SK-N-SH (cell line): Measurements from ENCODE around the gene PIK3CG. TPM values are rescaled to one million over a fixed set of nuclear protein-coding genes. Genes with fewer than 3 reads are reported as not detected.
A peak's percentile ranks its signal among the peaks of the same experiment; 100 is the strongest.

Experiments
- CTCF ChIA-PET: fragments of 300-600, 350-600 bp; formaldehyde crosslinking; extraction: SDS; loops from one replicate; lab custom pipeline; 2021; lab: Yijun Ruan, JAX
- POLR2A ChIA-PET: fragments of 350-600 bp; sonication (Branson Sonifier 250); formaldehyde crosslinking; extraction: SDS; loops from one replicate; lab custom pipeline; 2020; ENCODE audit warnings: antibody characterized with exemption, inconsistent platforms; lab: Yijun Ruan, JAX
- DNase-seq: peaks from one replicate; pipeline ENCODE4 v3.0.0; 2012
- H2AFZ ChIP-seq: fragments of 200-600 bp; sonication (generic); 2 replicates; pipeline ENCODE4 v1.8.1; 2016; ENCODE audit warnings: antibody characterized with exemption, mild to moderate bottlenecking, low read depth
- H3F3A ChIP-seq: fragments of 200-600 bp; sonication (generic); replicated peaks from 2 replicates; pipeline ENCODE3; 2016; ENCODE audit warnings: antibody characterized with exemption, mild to moderate bottlenecking; ENCODE audit not compliant: insufficient read depth
- H3K27ac ChIP-seq, 2 experiments: fragments of 200-500 bp in 1 of 2; fragments of 200-600 bp in 1 of 2; sonication (Bioruptor generic) in 1 of 2; sonication (generic), shearing (Covaris generic) in 1 of 2; 2 replicates each; pipeline versions ENCODE4 v1.5.1 to v1.6.1; 2014 to 2016; ENCODE audit warnings: low read depth in 2 of 2, inconsistent platforms in 1 of 2, low read length in 1 of 2, mild to moderate bottlenecking in 1 of 2, mixed read lengths in 1 of 2
- H3K27me3 ChIP-seq: fragments of 200-600 bp; sonication (generic), shearing (Covaris generic); 2 replicates; pipeline ENCODE4 v1.6.1; 2016; ENCODE audit warnings: mixed run types; ENCODE audit not compliant: insufficient read depth
- H3K36me3 ChIP-seq, 2 experiments: fragments of 200-500 bp in 1 of 2; fragments of 200-600 bp in 1 of 2; sonication (Bioruptor generic) in 1 of 2; sonication (generic) in 1 of 2; replicated peaks in 1 of 2; 2 replicates each; pipeline versions ENCODE3 to v1.5.1; 2014 to 2016; ENCODE audit warnings: low read length in 1 of 2, mild to moderate bottlenecking in 1 of 2; ENCODE audit not compliant: insufficient read depth in 2 of 2, control insufficient read depth in 1 of 2
- H3K4me1 ChIP-seq, 2 experiments: fragments of 200-500 bp in 1 of 2; fragments of 200-600 bp in 1 of 2; sonication (Bioruptor generic) in 1 of 2; sonication (generic), shearing (Covaris generic) in 1 of 2; 2 replicates each; pipeline versions ENCODE4 v1.5.1 to v1.6.1; 2014 to 2016; ENCODE audit warnings: low read depth in 1 of 2, low read length in 1 of 2, mixed run types in 1 of 2; ENCODE audit not compliant: insufficient read depth in 2 of 2, control insufficient read depth in 1 of 2
- H3K4me2 ChIP-seq: fragments of 200-600 bp; sonication (generic), shearing (Covaris generic); 2 replicates; pipeline ENCODE4 v1.6.1; 2017; ENCODE audit warnings: mixed run types
- H3K4me3 ChIP-seq, 2 experiments: fragments of 200-500 bp in 1 of 2; fragments of 200-600 bp in 1 of 2; sonication (Bioruptor generic) in 1 of 2; sonication (generic), shearing (Covaris generic) in 1 of 2; 2 replicates each; pipeline versions ENCODE4 v1.5.1 to v1.8.1; 2014 to 2016; ENCODE audit warnings: low read depth in 2 of 2, inconsistent platforms in 1 of 2, low read length in 1 of 2, mild to moderate bottlenecking in 1 of 2, mixed read lengths in 1 of 2, moderate library complexity in 1 of 2
- H3K79me2 ChIP-seq: fragments of 200-600 bp; sonication (generic); 2 replicates; pipeline ENCODE4 v1.8.1; 2017; ENCODE audit warnings: mild to moderate bottlenecking; ENCODE audit not compliant: insufficient read depth
- H3K9ac ChIP-seq: fragments of 200-600 bp; sonication (generic); 2 replicates; pipeline ENCODE4 v1.6.1; 2017; ENCODE audit warnings: mixed run types
- H3K9me2 ChIP-seq: fragments of 200-600 bp; sonication (generic); 2 replicates; pipeline ENCODE4 v1.6.1; 2017; ENCODE audit warnings: mixed run types
- H3K9me3 ChIP-seq: fragments of 200-600 bp; sonication (generic); 2 replicates; pipeline ENCODE4 v1.6.1; 2017; ENCODE audit warnings: mixed run types, mild to moderate bottlenecking, moderate library complexity
- H4K20me1 ChIP-seq: fragments of 200-600 bp; sonication (generic); 2 replicates; pipeline ENCODE4 v1.6.1; 2017; ENCODE audit warnings: mild to moderate bottlenecking, mixed run types; ENCODE audit not compliant: insufficient read depth
- ELF1 ChIP-seq: IDR thresholded peaks from 2 replicates; pipeline ENCODE4 v1.4.0; 2012
- EP300 ChIP-seq, 2 experiments: IDR thresholded peaks; 2 replicates each; pipeline versions ENCODE4 v1.4.0 to v1.6.1; 2012; ENCODE audit warnings: borderline replicate concordance in 1 of 2, low read depth in 1 of 2, low read length in 1 of 2
- FOSL2 ChIP-seq: IDR thresholded peaks from 2 replicates; pipeline ENCODE4 v1.4.0; 2012; ENCODE audit warnings: low read depth, mild to moderate bottlenecking, moderate library complexity, borderline replicate concordance
- FOXJ3 ChIP-seq: sonication (generic); formaldehyde crosslinking; IDR thresholded peaks from 2 replicates; pipeline ENCODE4 v1.5.1; 2020; ENCODE audit warnings: mild to moderate bottlenecking, missing genetic modification reagents
- JUND ChIP-seq: IDR thresholded peaks from 2 replicates; pipeline ENCODE4 v1.4.0; 2012
- NFIC ChIP-seq: IDR thresholded peaks from 2 replicates; pipeline ENCODE4 v1.4.0; 2012; ENCODE audit warnings: borderline replicate concordance
- NRF1 ChIP-seq: IDR thresholded peaks from 2 replicates; pipeline ENCODE4 v1.6.1; 2012; ENCODE audit warnings: low read depth, mild to moderate bottlenecking, low read length
- RAD21 ChIP-seq: IDR thresholded peaks from 2 replicates; pipeline ENCODE4 v1.6.1; 2012; ENCODE audit warnings: mild to moderate bottlenecking, low read length
- RFX5 ChIP-seq: IDR thresholded peaks from 2 replicates; pipeline ENCODE4 v1.6.1; 2012; ENCODE audit warnings: mild to moderate bottlenecking, improper control_type of control experiment, low read length
- RXRA ChIP-seq: IDR thresholded peaks from 2 replicates; pipeline ENCODE4 v1.4.0; 2012; ENCODE audit warnings: low read depth, mild to moderate bottlenecking, borderline replicate concordance
- SIN3A ChIP-seq: IDR thresholded peaks from 2 replicates; pipeline ENCODE4 v1.6.1; 2012; ENCODE audit warnings: low read depth, mild to moderate bottlenecking, low read length, moderate library complexity, borderline replicate concordance
- SMC3 ChIP-seq: IDR thresholded peaks from 2 replicates; pipeline ENCODE4 v1.6.1; 2012; ENCODE audit warnings: low read depth, low read length, improper control_type of control experiment
- TEAD4 ChIP-seq: IDR thresholded peaks from 2 replicates; pipeline ENCODE4 v1.4.0; 2012; ENCODE audit warnings: mild to moderate bottlenecking, borderline replicate concordance; ENCODE audit not compliant: insufficient read depth
- WGBS: methylation state at CpG from one replicate; pipeline ENCODE4 v1.1.6; 2017; ENCODE audit warnings: low lambda C conversion rate; 5-methylcytosine and 5-hydroxymethylcytosine counted together
- polyA plus RNA-seq, 3 experiments: library from polyadenylated mRNA; depleted of rRNA; stranded (reverse); fragments of >200 nt; gene quantifications; 2 replicates each; pipeline ENCODE4 v1.2.3, GENCODE V29; 2012
- TF ChIP-seq, protein P1 (sequence below): fragments of 150-350 bp; IDR thresholded peaks from 2 replicates; pipeline ENCODE4 v1.6.1; 2017; ENCODE audit warnings: antibody characterized with exemption, low read length, low read depth, borderline replicate concordance

PIK3CG gene
- polyA plus RNA-seq, 1 of the 3 experiments (the other 2 are of a cell fraction), result not detected

DNA sequence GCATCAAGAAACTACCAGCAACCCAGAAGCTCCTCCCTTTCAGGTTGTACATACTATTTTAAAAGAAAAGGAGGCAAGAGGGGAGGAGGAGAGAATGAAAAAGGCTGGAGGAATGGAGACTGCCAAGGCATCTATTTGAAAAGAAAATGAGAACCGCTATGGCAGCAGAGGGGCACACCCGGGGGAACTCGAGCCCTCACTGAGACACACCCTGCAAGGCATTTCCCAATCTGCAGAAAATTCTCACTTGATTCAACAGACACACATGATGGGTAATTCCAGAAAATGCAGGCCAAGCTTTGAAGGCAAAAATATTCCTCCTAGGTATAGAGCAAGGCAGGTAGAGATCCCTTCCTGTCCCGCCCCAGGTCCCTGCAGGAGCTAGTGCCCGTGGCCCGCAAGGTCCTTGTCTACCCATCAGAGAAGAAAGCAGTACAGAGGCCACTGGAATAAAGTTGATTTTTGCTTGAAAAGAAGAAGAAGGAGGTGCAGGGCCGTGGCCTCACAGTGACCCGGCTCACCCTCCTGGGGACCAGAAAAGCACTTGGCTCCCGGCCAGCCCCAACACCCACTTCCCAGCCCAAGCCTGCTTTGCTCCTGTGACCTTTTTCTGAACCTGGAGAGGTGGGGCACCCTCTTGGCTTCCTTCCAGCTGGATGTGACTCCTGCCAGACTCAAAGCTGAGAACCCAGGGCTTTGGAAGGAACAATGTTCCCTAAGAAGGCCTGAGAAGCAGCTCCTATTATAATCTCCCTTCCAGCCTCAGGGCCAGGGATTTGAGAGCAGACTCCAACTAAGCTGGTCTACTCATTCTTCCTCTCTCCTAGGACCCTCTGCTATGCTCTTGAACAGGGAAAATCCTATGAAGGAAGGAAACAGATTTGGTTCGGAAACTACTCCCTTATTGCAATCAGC lies 6.2 kb upstream of the PIK3CG start:
- Histone ChIP-seq H3K36me3 (no peaks in the 10 kb centered on the region), H3K9ac (no peak overlapping the region), H3K9me2 (no peaks in the 10 kb centered on the region), H3K9me3 (no peaks in the 10 kb centered on the region), H3F3A (no peaks in the 10 kb centered on the region), H3K27me3 (no peaks in the 10 kb centered on the region), H3K4me1 (peaks cover 0 to 4% of the 10 kb centered on the region in 2 experiments; a peak in 1 of 4 replicates), H3K79me2 (no peaks in the 10 kb centered on the region), H4K20me1 (no peaks in the 10 kb centered on the region), H3K27ac (no peak overlapping the region), H3K4me3 (no peak overlapping the region), H3K4me2 (no peak overlapping the region), H2AFZ (no peak overlapping the region)
- 78% methylated on average over 10 of the region's 10 CpGs for WGBS
- peak; percentile 61 for DNase-seq
- POLR2A ChIA-PET, result no interaction called here
- CTCF ChIA-PET, result interaction anchor here (0.7 to 2.2 kb wide), 4 partner anchors 10 to 391 kb away, joined by 3 to 8 read pairs (median 4); no protein-coding TSS in a partner anchor
- TF ChIP-seq, protein P1, sequence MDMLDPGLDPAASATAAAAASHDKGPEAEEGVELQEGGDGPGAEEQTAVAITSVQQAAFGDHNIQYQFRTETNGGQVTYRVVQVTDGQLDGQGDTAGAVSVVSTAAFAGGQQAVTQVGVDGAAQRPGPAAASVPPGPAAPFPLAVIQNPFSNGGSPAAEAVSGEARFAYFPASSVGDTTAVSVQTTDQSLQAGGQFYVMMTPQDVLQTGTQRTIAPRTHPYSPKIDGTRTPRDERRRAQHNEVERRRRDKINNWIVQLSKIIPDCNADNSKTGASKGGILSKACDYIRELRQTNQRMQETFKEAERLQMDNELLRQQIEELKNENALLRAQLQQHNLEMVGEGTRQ, result no peak
- TF ChIP-seq RXRA, result peak; percentile 66; the same call in 1 of the 2 replicates
- TF ChIP-seq NFIC, result peak; percentile 55
- TF ChIP-seq JUND, result no peak
- 0 out of 4 replicates have a peak, but pooled peaks of 1 of the 2 experiments have one; percentile 11 for TF ChIP-seq EP300 (IDR thresholded peaks at IDR 0.05; ENCODE audit: borderline replicate concordance in 1 of 2, low read depth in 1 of 2, low read length in 1 of 2)

DNA sequence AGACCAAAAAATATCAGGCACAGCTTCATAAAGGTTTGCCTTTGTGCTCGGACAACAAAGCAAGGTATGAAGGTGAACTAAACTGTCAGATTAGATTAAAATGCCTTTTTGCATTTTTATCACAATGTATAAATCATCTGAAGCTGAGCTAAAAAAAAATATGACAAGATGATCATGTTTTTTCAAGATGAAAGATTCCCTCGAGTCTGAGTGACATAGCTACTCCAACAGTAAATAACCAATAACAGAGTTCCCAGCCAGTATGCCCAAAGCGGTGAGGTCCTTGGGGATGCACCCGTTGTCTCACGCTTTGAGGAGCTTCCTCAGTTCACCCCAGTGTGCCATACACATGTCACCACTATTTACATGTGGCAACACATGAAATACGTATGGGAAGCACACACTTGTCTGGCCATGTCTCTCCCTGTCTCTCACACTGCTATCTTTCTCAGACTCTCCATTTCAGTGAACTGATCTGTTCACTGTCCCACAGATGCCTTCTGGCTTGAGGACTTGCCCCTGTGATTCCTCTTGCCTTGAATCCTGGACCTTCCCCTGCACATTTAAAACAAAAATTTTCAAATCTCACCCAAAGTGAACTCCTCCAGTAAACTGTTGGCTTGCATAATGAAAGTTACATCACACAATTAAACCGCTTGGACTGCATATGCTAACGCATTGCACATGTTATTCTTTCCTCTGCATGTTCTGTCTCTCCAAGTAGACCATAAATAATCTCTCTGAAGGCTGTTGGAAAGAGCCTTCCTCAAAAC lies 2.6 kb upstream of the PIK3CG start:
- Histone ChIP-seq H3K36me3 (no peaks in the 10 kb centered on the region), H3K9ac (no peak overlapping the region), H3K4me2 (no peak overlapping the region), H3K4me1 (peaks cover 0 to 4% of the 10 kb centered on the region in 2 experiments; a peak in 2 of 4 replicates), H3K9me2 (no peaks in the 10 kb centered on the region), H4K20me1 (no peaks in the 10 kb centered on the region), H3K27me3 (no peaks in the 10 kb centered on the region), H3K4me3 (no peak overlapping the region), H3K9me3 (no peaks in the 10 kb centered on the region), H3F3A (no peaks in the 10 kb centered on the region), H2AFZ (no peak overlapping the region; the same call in 1 of the 2 replicates), H3K27ac (no peak overlapping the region), H3K79me2 (no peaks in the 10 kb centered on the region)
- DNase-seq, result no peak
- WGBS, result 76% methylated on average over 8 of the region's 8 CpGs
- POLR2A ChIA-PET, result no interaction called here
- CTCF ChIA-PET, result interaction anchor here (0.9 to 1.6 kb wide), 2 partner anchors 12 to 70 kb away, joined by 3 read pairs; no protein-coding TSS in a partner anchor
- TF ChIP-seq RFX5 (no peak), SIN3A (no peak), FOXJ3 (CRISPR knock-in tag) (no peak), RAD21 (no peak), NRF1 (no peak), FOSL2 (no peak), RXRA (no peak), NFIC (no peak), ELF1 (no peak), TEAD4 (no peak), SMC3 (no peak)
